WTC11 (cell line): ENCODE measurements around the gene PRRT1.

ENCODE experiments used
- CREB1 ChIP-seq: sonication (generic); formaldehyde crosslinking; IDR thresholded peaks from 2 replicates; pipeline ENCODE4 v1.8.0; 2023; ENCODE audit warnings: mild to moderate bottlenecking, missing genetic modification reagents
- TCF7 ChIP-seq: sonication (generic); formaldehyde crosslinking; IDR thresholded peaks from 2 replicates; pipeline ENCODE4 v1.8.0; 2022; ENCODE audit warnings: mild to moderate bottlenecking, low read depth, missing genetic modification reagents, moderate library complexity
- TF ChIP-seq, protein P1 (sequence below): fragments of 200-600 bp; IDR thresholded peaks from 2 replicates; pipeline ENCODE4 v1.8.0; 2022; ENCODE audit warnings: antibody characterized with exemption
- TF ChIP-seq, protein P2 (sequence below): sonication (generic); formaldehyde crosslinking; IDR thresholded peaks from 2 replicates; pipeline ENCODE4 v1.8.1; 2022; ENCODE audit warnings: mild to moderate bottlenecking, moderate library complexity, missing genetic modification reagents

DNA sequence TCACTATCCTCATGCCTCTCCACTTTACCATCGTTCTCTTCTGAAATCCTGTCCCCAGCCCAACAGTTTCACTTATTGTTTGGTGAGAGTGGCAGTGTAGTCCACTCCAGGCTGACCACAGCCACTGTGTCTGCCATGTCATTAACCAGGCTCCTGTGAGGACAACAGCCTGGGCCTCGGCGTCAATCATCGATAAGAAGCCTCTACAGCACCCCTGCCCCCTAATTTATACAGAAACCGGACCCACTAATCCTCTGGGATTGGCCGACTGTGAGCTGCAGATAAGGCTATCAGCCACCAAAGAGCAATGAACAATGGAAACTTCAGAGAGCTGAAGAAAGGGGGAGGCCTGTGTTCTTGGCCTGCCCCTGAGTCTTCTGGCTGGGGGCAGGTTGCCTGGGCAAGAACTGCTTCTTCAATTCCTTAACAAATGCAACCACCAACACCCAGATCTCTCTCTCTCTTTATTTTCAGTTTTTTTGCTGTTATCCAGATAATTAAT is 16.1 kb upstream of the PRRT1 start:
- TF ChIP-seq CREB1 (CRISPR knock-in tag), result no peak
- TF ChIP-seq, protein P1, sequence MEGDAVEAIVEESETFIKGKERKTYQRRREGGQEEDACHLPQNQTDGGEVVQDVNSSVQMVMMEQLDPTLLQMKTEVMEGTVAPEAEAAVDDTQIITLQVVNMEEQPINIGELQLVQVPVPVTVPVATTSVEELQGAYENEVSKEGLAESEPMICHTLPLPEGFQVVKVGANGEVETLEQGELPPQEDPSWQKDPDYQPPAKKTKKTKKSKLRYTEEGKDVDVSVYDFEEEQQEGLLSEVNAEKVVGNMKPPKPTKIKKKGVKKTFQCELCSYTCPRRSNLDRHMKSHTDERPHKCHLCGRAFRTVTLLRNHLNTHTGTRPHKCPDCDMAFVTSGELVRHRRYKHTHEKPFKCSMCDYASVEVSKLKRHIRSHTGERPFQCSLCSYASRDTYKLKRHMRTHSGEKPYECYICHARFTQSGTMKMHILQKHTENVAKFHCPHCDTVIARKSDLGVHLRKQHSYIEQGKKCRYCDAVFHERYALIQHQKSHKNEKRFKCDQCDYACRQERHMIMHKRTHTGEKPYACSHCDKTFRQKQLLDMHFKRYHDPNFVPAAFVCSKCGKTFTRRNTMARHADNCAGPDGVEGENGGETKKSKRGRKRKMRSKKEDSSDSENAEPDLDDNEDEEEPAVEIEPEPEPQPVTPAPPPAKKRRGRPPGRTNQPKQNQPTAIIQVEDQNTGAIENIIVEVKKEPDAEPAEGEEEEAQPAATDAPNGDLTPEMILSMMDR, result no peak
- TF ChIP-seq, protein P2, sequence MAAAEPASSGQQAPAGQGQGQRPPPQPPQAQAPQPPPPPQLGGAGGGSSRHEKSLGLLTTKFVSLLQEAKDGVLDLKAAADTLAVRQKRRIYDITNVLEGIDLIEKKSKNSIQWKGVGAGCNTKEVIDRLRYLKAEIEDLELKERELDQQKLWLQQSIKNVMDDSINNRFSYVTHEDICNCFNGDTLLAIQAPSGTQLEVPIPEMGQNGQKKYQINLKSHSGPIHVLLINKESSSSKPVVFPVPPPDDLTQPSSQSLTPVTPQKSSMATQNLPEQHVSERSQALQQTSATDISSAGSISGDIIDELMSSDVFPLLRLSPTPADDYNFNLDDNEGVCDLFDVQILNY (CRISPR knock-in tag), result no peak
- no peak for TF ChIP-seq TCF7 (CRISPR knock-in tag)
